Smooth muscle cell (in vitro differentiated cells): Measurements from ENCODE around the gene WNK2. TPM values are rescaled to one million over a fixed set of nuclear protein-coding genes. Genes with fewer than 3 reads are reported as not detected.

ENCODE experiments used
- DNase-seq: peaks from one replicate; lab custom pipeline; 2025; ENCODE audit not compliant: unreplicated experiment; lab: John Stamatoyannopoulos, UW
- H2AFZ ChIP-seq: fragments of 200-600 bp; sonication (generic); 2 replicates; pipeline ENCODE4 v1.6.0; 2016; ENCODE audit warnings: antibody characterized with exemption, low read depth, mild to moderate bottlenecking
- H3F3A ChIP-seq: fragments of 200-600 bp; sonication (generic); 2 replicates; pipeline ENCODE4 v1.6.0; 2017; ENCODE audit warnings: antibody characterized with exemption, low read depth
- H3K27ac ChIP-seq: fragments of 200-600 bp; sonication (generic); 2 replicates; pipeline ENCODE4 v1.5.1; 2016; ENCODE audit warnings: low read depth, mild to moderate bottlenecking
- H3K27me3 ChIP-seq: fragments of 200-600 bp; sonication (generic); 2 replicates; pipeline ENCODE4 v1.6.1; 2016; ENCODE audit warnings: low read depth, mild to moderate bottlenecking
- H3K36me3 ChIP-seq: fragments of 200-600 bp; sonication (generic); 2 replicates; pipeline ENCODE4 v1.5.1; 2016; ENCODE audit warnings: low read depth
- H3K4me1 ChIP-seq: fragments of 200-600 bp; sonication (generic); 2 replicates; pipeline ENCODE4 v1.5.1; 2016; ENCODE audit warnings: low read depth
- H3K4me2 ChIP-seq: fragments of 200-600 bp; sonication (generic); 2 replicates; pipeline ENCODE4 v1.6.0; 2016; ENCODE audit warnings: mild to moderate bottlenecking
- H3K4me3 ChIP-seq: fragments of 200-600 bp; sonication (generic); 2 replicates; pipeline ENCODE4 v1.5.1; 2016; ENCODE audit warnings: mild to moderate bottlenecking
- H3K79me2 ChIP-seq: fragments of 200-600 bp; sonication (generic); 2 replicates; pipeline ENCODE4 v1.6.0; 2016; ENCODE audit warnings: low read depth, mild to moderate bottlenecking
- H3K9ac ChIP-seq: fragments of 200-600 bp; sonication (generic); 2 replicates; pipeline ENCODE4 v1.6.0; 2016; ENCODE audit warnings: low read depth
- H3K9me3 ChIP-seq: fragments of 200-600 bp; sonication (generic); replicated peaks from 2 replicates; pipeline ENCODE4 v1.5.1; 2016; ENCODE audit warnings: low read depth
- H4K20me1 ChIP-seq: fragments of 200-600 bp; sonication (generic); 2 replicates; pipeline ENCODE4 v1.6.0; 2016; ENCODE audit warnings: low read depth
- CTCF ChIP-seq: fragments of 200-600 bp; sonication (generic); IDR thresholded peaks from 2 replicates; pipeline ENCODE4 v1.5.1; 2017; ENCODE audit warnings: borderline replicate concordance, mild to moderate bottlenecking, antibody characterized with exemption; ENCODE audit not compliant: insufficient read depth, poor library complexity, severe bottlenecking
- WGBS: methylation state at CpG from one replicate; pipeline ENCODE4 v1.1.7; 2016; ENCODE audit warnings: low lambda C conversion rate; 5-methylcytosine and 5-hydroxymethylcytosine counted together
- polyA plus RNA-seq: library from polyadenylated mRNA; unstranded; fragments of >200 nt; fragmentation: Nextera tagmentation; extraction: Ambion mirVana; gene quantifications from 2 replicates; pipeline ENCODE4 v1.2.1, GENCODE V29; 2016
- total RNA-seq: library from RNA; depleted of rRNA; stranded (reverse); fragments of >200 nt; gene quantifications from 2 replicates; pipeline ENCODE4 v1.2.3, GENCODE V29; 2014

Gene WNK2
- total and polyA plus RNA-seq, 2 experiments from 2014 or later: 0.27 to 0.31 TPM

DNA sequence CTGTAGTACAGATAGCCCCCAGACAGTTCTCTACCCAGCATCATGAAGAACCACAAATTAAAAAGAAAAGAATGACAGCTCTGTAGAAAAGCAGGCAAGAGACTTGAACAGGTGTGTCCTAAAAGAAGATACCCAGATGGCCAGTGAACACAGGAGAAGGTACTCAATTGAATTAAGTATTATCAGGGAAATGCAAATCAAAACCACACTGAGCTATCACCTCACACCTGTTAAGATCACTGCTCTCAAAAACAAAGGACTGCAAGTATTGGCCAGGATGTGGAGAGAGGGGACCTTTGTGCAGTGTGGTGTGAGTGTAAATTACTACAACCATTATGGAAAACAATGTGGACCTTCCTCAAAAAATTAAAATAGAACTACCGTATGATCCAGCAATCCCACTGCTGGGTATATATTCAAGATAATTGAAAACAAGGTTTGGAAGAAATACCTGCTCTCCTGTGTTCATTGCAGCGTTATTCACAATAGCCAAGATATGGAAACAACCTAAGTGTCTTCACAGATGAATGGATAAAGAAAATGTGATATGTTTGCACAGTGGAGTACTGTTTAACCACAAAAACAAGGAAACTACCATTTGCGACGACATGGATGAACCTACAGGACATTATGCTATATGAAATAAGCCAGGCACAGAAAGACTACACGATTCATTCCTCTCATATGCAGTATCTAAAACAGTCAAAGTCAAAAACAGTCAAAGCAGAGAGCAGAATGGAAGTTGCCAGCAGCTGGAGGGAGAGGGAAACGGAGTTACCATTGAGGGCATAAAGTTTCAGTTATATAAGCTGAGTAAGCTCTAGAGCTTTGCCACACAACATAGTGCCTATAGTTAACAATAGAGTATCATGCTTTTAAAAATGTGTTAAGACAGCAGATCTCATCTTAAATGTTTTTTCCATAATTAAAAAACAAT, 102.6 kb downstream of the WNK2 start:
- Histone ChIP-seq H3K79me2 (no peaks in the 10 kb centered on the region), H3K9ac (no peak overlapping the region), H3K4me1 (no peaks in the 10 kb centered on the region), H4K20me1 (no peaks in the 10 kb centered on the region), H3K36me3 (no peaks in the 10 kb centered on the region), H3K27me3 (peaks cover 4% of the 10 kb centered on the region), H3K27ac (no peak overlapping the region), H2AFZ (no peak overlapping the region), H3K4me3 (no peak overlapping the region), H3K9me3 (no peaks in the 10 kb centered on the region), H3F3A (no peaks in the 10 kb centered on the region), H3K4me2 (no peak overlapping the region)
- no peak for DNase-seq
- 89% methylated on average over 6 of the region's 6 CpGs for WGBS
- no peak for TF ChIP-seq CTCF

GRCh38 chr9:93287189-93287552, 103.2 kb downstream of the WNK2 start:
- DNase-seq: no peak
- no peaks in the 10 kb centered on the region for H3K4me1 ChIP-seq
- H3F3A ChIP-seq: no peaks in the 10 kb centered on the region
- no peak overlapping the region for H2AFZ ChIP-seq
- no peak overlapping the region for H3K27ac ChIP-seq
- peaks cover 4% of the 10 kb centered on the region for H3K27me3 ChIP-seq
- TF ChIP-seq CTCF: no peak
- no peaks in the 10 kb centered on the region for H4K20me1 ChIP-seq
- no peaks in the 10 kb centered on the region for H3K79me2 ChIP-seq
- H3K9ac ChIP-seq: no peak overlapping the region
- H3K9me3 ChIP-seq: no peaks in the 10 kb centered on the region
- no peak overlapping the region for H3K4me3 ChIP-seq
- no peaks in the 10 kb centered on the region for H3K36me3 ChIP-seq
- H3K4me2 ChIP-seq: no peak overlapping the region
- WGBS: 93% methylated on average over 10 of the region's 10 CpGs

GRCh38 chr9:93287593-93287992, 103.7 kb downstream of the WNK2 start:
- Histone ChIP-seq H3K36me3 (no peaks in the 10 kb centered on the region), H3K4me1 (no peaks in the 10 kb centered on the region), H3K9me3 (no peaks in the 10 kb centered on the region), H2AFZ (no peak overlapping the region), H3K27me3 (peaks cover 4% of the 10 kb centered on the region), H3K4me2 (no peak overlapping the region), H3K9ac (no peak overlapping the region), H4K20me1 (no peaks in the 10 kb centered on the region), H3K27ac (no peak overlapping the region), H3F3A (no peaks in the 10 kb centered on the region), H3K79me2 (no peaks in the 10 kb centered on the region), H3K4me3 (no peak overlapping the region)
- no peak for TF ChIP-seq CTCF
- no peak for DNase-seq
- WGBS: 87% methylated on average over 5 of the region's 5 CpGs

- Histone ChIP-seq H3F3A (no peaks in the 10 kb centered on the region), H2AFZ (no peak overlapping the region), H3K27ac (no peak overlapping the region), H3K27me3 (peaks cover 4% of the 10 kb centered on the region), H3K9me3 (no peaks in the 10 kb centered on the region), H4K20me1 (no peaks in the 10 kb centered on the region), H3K4me2 (no peak overlapping the region), H3K79me2 (no peaks in the 10 kb centered on the region), H3K4me3 (no peak overlapping the region), H3K4me1 (no peaks in the 10 kb centered on the region), H3K9ac (no peak overlapping the region), H3K36me3 (no peaks in the 10 kb centered on the region)
- TF ChIP-seq CTCF: no peak
- no peak for DNase-seq
- 83% methylated on average over 8 of the region's 8 CpGs for WGBS
Observed at GRCh38 chr9:93288341-93288740, 104.4 kb downstream of the WNK2 start.
